K562 (cell line): ENCODE measurements around the gene SHFL. TPM values are rescaled to one million over a fixed set of nuclear protein-coding genes. Genes with fewer than 3 reads are reported as not detected.
A peak's percentile ranks its signal among the peaks of the same experiment; 100 is the strongest.

ENCODE experiments used
- ARNT ChIP-seq, 2 experiments: fragments of 450-650 bp; IDR thresholded peaks; 2 replicates each; pipeline ENCODE4 v1.6.1; 2016; ENCODE audit warnings: mild to moderate bottlenecking in 1 of 2
- CBX2 ChIP-seq: fragments of 200-600 bp; sonication (generic); IDR thresholded peaks from one replicate; pipeline ENCODE4 v1.6.1; 2012; ENCODE audit warnings: mild to moderate bottlenecking, low read length, inconsistent platforms; ENCODE audit not compliant: insufficient read depth, poor library complexity, severe bottlenecking
- CBX8 ChIP-seq: fragments of 200-600 bp; sonication (generic); IDR thresholded peaks from 2 replicates; pipeline ENCODE4 v1.6.1; 2012; ENCODE audit warnings: borderline replicate concordance, mixed run types, low read depth, mild to moderate bottlenecking, moderate library complexity, mixed read lengths, low read length, control low read depth, inconsistent platforms; ENCODE audit not compliant: poor library complexity, severe bottlenecking; ENCODE audit errors: extremely low read depth
- ERF ChIP-seq: fragments of 450-650 bp; formaldehyde crosslinking; IDR thresholded peaks from 2 replicates; pipeline ENCODE4 v1.4.0; 2020; ENCODE audit warnings: mild to moderate bottlenecking, mixed read lengths
- ESRRB ChIP-seq: fragments of 250-450 bp; sonication (Bioruptor Pico); IDR thresholded peaks from 2 replicates; pipeline ENCODE4 v1.5.0; 2020; ENCODE audit warnings: mild to moderate bottlenecking, moderate library complexity, borderline replicate concordance
- FOS ChIP-seq: IDR thresholded peaks from 3 replicates; pipeline ENCODE4 v1.6.1; 2011; ENCODE audit not compliant: insufficient read length; ENCODE audit errors: extremely low read depth
- NFE2 ChIP-seq: IDR thresholded peaks from 2 replicates; pipeline ENCODE4 v1.6.1; 2014; ENCODE audit warnings: antibody characterized with exemption, low read depth
- NR1H2 ChIP-seq: sonication (generic); formaldehyde crosslinking; IDR thresholded peaks from 2 replicates; pipeline ENCODE4 v1.4.0; 2020; ENCODE audit warnings: mild to moderate bottlenecking, missing genetic modification reagents
- NR2C1 ChIP-seq, 2 experiments: fragments of 450-650 bp; IDR thresholded peaks; 2 replicates each; pipeline ENCODE4 v1.6.1; 2017; ENCODE audit warnings: mild to moderate bottlenecking in 2 of 2, antibody characterized with exemption in 1 of 2, inconsistent platforms in 1 of 2, missing compliant biosample characterization in 1 of 2, missing genetic modification characterization in 1 of 2
- PCBP1 ChIP-seq: fragments of 200-400 bp; formaldehyde crosslinking; IDR thresholded peaks from 2 replicates; pipeline ENCODE4 v1.6.1; 2018; ENCODE audit warnings: mild to moderate bottlenecking, low read depth, low read length; ENCODE audit not compliant: poor library complexity, severe bottlenecking
- PHF20 ChIP-seq: fragments of 450-650 bp; IDR thresholded peaks from 2 replicates; pipeline ENCODE4 v1.6.1; 2018; ENCODE audit not compliant: partially characterized antibody
- RBFOX2 ChIP-seq: fragments of 200-400 bp; formaldehyde crosslinking; IDR thresholded peaks from 2 replicates; pipeline ENCODE4 v1.6.1; 2017; ENCODE audit warnings: low read depth, mild to moderate bottlenecking, low read length, moderate library complexity
- RBM15 ChIP-seq: fragments of 200-400 bp; formaldehyde crosslinking; IDR thresholded peaks from 2 replicates; pipeline ENCODE4 v1.6.1; 2018; ENCODE audit warnings: mild to moderate bottlenecking, low read length, moderate library complexity; ENCODE audit not compliant: insufficient read depth
- STAT6 ChIP-seq: sonication (generic); formaldehyde crosslinking; IDR thresholded peaks from 2 replicates; pipeline ENCODE4 v1.8.1; 2023; ENCODE audit warnings: mild to moderate bottlenecking, missing genetic modification reagents
- YY1 ChIP-seq, 3 experiments: IDR thresholded peaks; 2 replicates each; pipeline ENCODE4 v1.6.1; 2011; ENCODE audit warnings: low read length in 2 of 3, mild to moderate bottlenecking in 2 of 3, moderate library complexity in 2 of 3, borderline replicate concordance in 1 of 3, control low read depth in 1 of 3, low read depth in 1 of 3; ENCODE audit not compliant: insufficient read depth in 3 of 3, insufficient replicate concordance in 2 of 3, control insufficient read depth in 1 of 3, insufficient read length in 1 of 3; ENCODE audit errors: extremely low read depth in 1 of 3
- ZBTB33 ChIP-seq: sonication (generic); formaldehyde crosslinking; IDR thresholded peaks from 2 replicates; pipeline ENCODE4 v1.8.1; 2023; ENCODE audit warnings: mild to moderate bottlenecking, missing genetic modification reagents
- ZNF354B ChIP-seq: fragments of 250-450 bp; sonication (Bioruptor Pico); IDR thresholded peaks from 2 replicates; pipeline ENCODE4 v1.4.0; 2020
- ZNF583 ChIP-seq: fragments of 250-450 bp; sonication (Bioruptor Pico); IDR thresholded peaks from 2 replicates; pipeline ENCODE4 v1.4.0; 2020
- polyA plus RNA-seq, 8 experiments: library from polyadenylated mRNA; depleted of rRNA in 4 of 8; stranded (reverse) in 5 of 8; unstranded in 3 of 8; fragments of >200 nt; fragmentation: Nextera tagmentation in 2 of 8; fragmentation: Illumina TruSeq in 1 of 8; extraction: Ambion mirVana in 2 of 8; extraction: Trizol in 1 of 8; gene quantifications; 2 replicates each; pipeline versions ENCODE4 v1.2.1 to v1.2.3, GENCODE V29; 2011 to 2014; ENCODE audit warnings: inconsistent platforms in 1 of 8, missing spikeins in 1 of 8
- total RNA-seq, 7 experiments: library from RNA; depleted of rRNA in 6 of 7; stranded (reverse); fragments of >200 nt in 6 of 7; fragmentation: Illumina TruSeq in 2 of 7; extraction: Trizol in 2 of 7; gene quantifications; 2 replicates each; pipeline versions ENCODE4 v1.2.1 to v1.2.3, GENCODE V29; 2011 to 2021; ENCODE audit warnings: low replicate concordance in 1 of 7
- TF ChIP-seq, protein P1 (sequence below), 2 experiments: IDR thresholded peaks; 2 replicates each; pipeline ENCODE4 v1.6.1; 2012; ENCODE audit warnings: improper control_type of control experiment in 2 of 2, low read depth in 2 of 2, low read length in 2 of 2, borderline replicate concordance in 1 of 2

Gene SHFL
- total and polyA plus RNA-seq, 9 of the 15 experiments (the other 6 are each of a cell fraction or from before 2014, with no cell fraction given) = 1.5 to 25.7 (median 13.0) TPM

DNA sequence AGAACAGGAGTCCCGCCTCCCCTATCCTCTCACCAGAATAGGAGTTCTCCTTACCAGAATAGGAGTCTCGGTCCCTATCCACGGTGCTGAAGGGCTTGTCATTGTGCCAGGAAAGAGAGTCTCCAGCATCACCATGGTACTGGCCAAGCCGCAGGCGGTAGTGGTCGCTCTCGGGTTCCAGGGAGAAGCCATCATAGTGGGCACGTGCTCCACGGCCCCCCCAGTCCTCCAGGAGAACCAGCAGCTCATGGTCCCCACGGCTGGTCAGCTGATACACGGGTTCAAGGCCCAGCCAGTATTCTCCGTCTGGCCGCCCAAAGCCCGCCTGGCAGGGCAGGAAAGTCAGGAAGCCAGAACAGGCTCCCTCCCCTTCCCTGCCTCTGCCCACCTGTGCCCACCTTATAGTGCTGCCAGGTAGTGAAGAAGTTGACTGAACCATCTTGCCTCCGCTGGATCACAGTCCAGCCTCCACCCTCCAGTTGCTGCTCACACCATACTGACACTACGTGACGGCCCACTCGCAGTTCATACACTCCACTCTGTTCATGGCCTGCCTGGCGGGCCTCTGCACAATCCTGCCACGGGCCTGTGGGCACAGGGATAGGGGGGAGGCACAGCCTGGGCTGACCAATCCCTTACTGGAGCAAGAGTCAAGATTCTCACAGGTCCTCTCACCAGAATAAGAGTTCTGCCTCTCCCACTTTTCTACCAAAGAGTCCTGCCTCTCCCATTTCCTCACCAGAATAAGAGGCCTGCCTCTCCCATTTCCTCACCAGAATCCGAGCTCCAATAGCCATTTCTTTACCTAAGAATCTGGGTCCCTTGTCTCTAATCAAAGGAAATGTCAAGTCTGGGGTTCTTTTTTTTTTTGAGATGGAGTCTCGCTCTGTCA is 7.4 kb downstream of the SHFL start (continued):
- TF ChIP-seq ZBTB33 (CRISPR knock-in tag) = 0 out of 2 replicates have a peak, but pooled peaks have one; percentile 70
- no peak for TF ChIP-seq CBX2
- TF ChIP-seq CBX8 = no peak
- no peak for TF ChIP-seq YY1 (IDR thresholded peaks at IDR 0.05; ENCODE audit: borderline replicate concordance in 1 of 3, control insufficient read depth in 1 of 3, extremely low read depth in 1 of 3, insufficient read depth in 3 of 3, insufficient read length in 1 of 3, insufficient replicate concordance in 2 of 3, low read depth in 1 of 3, low read length in 2 of 3)
- TF ChIP-seq RBM15 = no peak
- no peak for TF ChIP-seq NFE2
- no peak for TF ChIP-seq STAT6 (CRISPR knock-in tag)
- no peak for TF ChIP-seq ARNT (IDR thresholded peaks at IDR 0.05)
- no peak for TF ChIP-seq PHF20
- no peak for TF ChIP-seq ESRRB
- TF ChIP-seq PCBP1 = no peak
- TF ChIP-seq ERF (CRISPR knock-in tag) = no peak
- TF ChIP-seq ZNF354B = no peak
- 0 out of 2 replicates have a peak, but pooled peaks have one; percentile 6 for TF ChIP-seq RBFOX2
- TF ChIP-seq NR1H2 (CRISPR knock-in tag) = no peak
- no peak for TF ChIP-seq NR2C1 (IDR thresholded peaks at IDR 0.05)
- TF ChIP-seq NR2C1 (tag; IDR thresholded peaks at IDR 0.05) = no peak
- no peak for TF ChIP-seq FOS
- TF ChIP-seq, protein P1, sequence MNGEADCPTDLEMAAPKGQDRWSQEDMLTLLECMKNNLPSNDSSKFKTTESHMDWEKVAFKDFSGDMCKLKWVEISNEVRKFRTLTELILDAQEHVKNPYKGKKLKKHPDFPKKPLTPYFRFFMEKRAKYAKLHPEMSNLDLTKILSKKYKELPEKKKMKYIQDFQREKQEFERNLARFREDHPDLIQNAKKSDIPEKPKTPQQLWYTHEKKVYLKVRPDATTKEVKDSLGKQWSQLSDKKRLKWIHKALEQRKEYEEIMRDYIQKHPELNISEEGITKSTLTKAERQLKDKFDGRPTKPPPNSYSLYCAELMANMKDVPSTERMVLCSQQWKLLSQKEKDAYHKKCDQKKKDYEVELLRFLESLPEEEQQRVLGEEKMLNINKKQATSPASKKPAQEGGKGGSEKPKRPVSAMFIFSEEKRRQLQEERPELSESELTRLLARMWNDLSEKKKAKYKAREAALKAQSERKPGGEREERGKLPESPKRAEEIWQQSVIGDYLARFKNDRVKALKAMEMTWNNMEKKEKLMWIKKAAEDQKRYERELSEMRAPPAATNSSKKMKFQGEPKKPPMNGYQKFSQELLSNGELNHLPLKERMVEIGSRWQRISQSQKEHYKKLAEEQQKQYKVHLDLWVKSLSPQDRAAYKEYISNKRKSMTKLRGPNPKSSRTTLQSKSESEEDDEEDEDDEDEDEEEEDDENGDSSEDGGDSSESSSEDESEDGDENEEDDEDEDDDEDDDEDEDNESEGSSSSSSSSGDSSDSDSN (IDR thresholded peaks at IDR 0.05; ENCODE audit: borderline replicate concordance in 1 of 2, low read depth in 2 of 2, low read length in 2 of 2) = no peak
- TF ChIP-seq ZNF583 (CRISPR knock-in tag) = no peak
